Measurements from ENCODE around the gene EAPP.
"Not testable (repeated sequence)": the region's sequence is repeated elsewhere in the genome, so short reads cannot be mapped to it uniquely, and the experiment has no call there.

DNA sequence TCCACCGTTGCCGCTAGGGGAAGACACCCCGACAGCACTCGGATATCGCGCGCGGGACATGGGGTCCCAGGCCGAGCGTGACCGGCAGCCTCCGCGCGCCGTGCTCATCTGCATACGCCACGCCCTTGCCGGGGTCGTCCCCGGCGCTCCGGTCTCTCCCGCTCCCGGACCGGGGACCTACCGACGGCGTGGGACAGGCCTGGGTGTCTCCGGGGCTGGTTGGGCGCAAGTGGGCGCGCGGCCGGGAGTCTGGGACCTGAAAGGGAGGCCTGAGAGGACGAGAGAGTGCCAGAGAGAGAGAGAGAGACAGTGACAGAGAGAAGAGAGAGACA, 17.0 kb upstream of the EAPP start:
- not testable (repeated sequence) for TF ChIP-seq ZBTB7A (CRISPR knock-in tag; IDR thresholded peaks at IDR 0.05); ELF1 (CRISPR knock-in tag; IDR thresholded peaks at IDR 0.05); ZNF501 (CRISPR knock-in tag; IDR thresholded peaks at IDR 0.05); CSRNP2 (CRISPR knock-in tag; conservative IDR thresholded peaks at IDR 0.05; ENCODE audit: low read depth)
- TF ChIP-seq, protein P1, sequence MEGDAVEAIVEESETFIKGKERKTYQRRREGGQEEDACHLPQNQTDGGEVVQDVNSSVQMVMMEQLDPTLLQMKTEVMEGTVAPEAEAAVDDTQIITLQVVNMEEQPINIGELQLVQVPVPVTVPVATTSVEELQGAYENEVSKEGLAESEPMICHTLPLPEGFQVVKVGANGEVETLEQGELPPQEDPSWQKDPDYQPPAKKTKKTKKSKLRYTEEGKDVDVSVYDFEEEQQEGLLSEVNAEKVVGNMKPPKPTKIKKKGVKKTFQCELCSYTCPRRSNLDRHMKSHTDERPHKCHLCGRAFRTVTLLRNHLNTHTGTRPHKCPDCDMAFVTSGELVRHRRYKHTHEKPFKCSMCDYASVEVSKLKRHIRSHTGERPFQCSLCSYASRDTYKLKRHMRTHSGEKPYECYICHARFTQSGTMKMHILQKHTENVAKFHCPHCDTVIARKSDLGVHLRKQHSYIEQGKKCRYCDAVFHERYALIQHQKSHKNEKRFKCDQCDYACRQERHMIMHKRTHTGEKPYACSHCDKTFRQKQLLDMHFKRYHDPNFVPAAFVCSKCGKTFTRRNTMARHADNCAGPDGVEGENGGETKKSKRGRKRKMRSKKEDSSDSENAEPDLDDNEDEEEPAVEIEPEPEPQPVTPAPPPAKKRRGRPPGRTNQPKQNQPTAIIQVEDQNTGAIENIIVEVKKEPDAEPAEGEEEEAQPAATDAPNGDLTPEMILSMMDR (CRISPR knock-in tag; IDR thresholded peaks at IDR 0.05): not testable (repeated sequence)
